SK-N-MC (cell line): ENCODE measurements around the gene PRR36.

Source experiments
- EZH2 ChIP-seq: fragments of 200-600 bp; sonication (generic); IDR thresholded peaks from one replicate; pipeline ENCODE4 v1.6.1; 2017; ENCODE audit warnings: antibody characterized with exemption
- FOXP2 ChIP-seq: optimal IDR thresholded peaks from 2 replicates; pipeline ENCODE3; 2011; ENCODE audit warnings: mild to moderate bottlenecking, moderate library complexity; ENCODE audit not compliant: insufficient read depth; ENCODE audit errors: extremely low read length, control extremely low read depth
- POLR2AphosphoS5 ChIP-seq: IDR thresholded peaks from 2 replicates; pipeline ENCODE4 v1.6.1; 2012; ENCODE audit warnings: mild to moderate bottlenecking, low read depth, low read length, borderline replicate concordance

GRCh38 chr19:7861619-7862412 lies 12.4 kb downstream of the PRR36 start:
- TF ChIP-seq POLR2AphosphoS5 (no peak), EZH2 (no peak), FOXP2 (no peak)
